DOHH2 (cell line): Measurements from ENCODE around the gene PSMG3.

ENCODE experiments used
- CTCF ChIP-seq: fragments of 200-600 bp; sonication (generic); IDR thresholded peaks from one replicate; pipeline ENCODE4 v1.5.1; 2014; ENCODE audit warnings: antibody characterized with exemption, mild to moderate bottlenecking, low read depth, low read length; ENCODE audit not compliant: poor library complexity, severe bottlenecking
- EZH2phosphoT487 ChIP-seq: fragments of 200-600 bp; sonication (generic); IDR thresholded peaks from 2 replicates; pipeline ENCODE4 v1.6.1; 2017; ENCODE audit warnings: borderline replicate concordance, mild to moderate bottlenecking, antibody characterized with exemption, low read length, moderate library complexity, mixed read lengths

DNA sequence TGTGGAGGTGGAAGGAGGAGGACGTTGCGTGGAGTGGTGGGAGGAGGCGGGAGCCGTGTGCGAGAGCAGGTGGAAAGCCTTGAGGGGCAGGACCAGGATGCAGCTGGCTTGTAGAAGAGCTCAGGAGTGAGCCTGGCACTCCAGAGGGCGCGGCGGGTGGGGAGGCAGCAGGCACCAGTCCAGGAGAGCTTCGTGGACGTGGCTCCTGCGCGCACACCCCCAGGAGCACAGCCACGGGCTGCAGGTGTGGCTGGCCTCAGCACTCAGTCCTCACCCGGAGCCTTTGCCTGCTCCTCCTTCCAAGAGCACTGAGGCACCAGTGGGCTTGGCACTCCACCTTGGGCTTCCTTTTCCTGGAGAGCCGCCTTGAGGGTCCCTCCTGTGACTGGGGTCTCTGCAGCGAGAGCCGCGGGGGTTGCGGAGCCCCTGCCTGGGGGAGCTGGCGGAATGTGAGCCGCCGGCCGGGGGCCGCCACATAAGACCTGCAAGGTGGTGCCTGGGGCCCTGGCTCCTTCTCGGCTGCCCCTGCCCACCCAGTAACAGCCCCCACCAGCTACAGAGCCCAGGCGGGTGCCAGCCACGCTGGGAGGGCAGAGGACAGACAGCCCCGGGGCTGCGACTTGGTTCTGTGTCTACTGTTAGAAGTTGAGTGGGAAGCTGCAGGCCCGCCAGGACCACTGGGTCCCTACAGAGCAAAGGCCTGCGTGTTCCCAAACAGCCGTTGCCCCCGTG, 28.2 kb downstream of the PSMG3 start:
- TF ChIP-seq CTCF = no peak
- TF ChIP-seq EZH2phosphoT487 = no peak
